ENCODE results near the gene TRIM56. TPM values are rescaled to one million over a fixed set of nuclear protein-coding genes. Genes with fewer than 3 reads are reported as not detected.

TRIM56 gene, protein sequence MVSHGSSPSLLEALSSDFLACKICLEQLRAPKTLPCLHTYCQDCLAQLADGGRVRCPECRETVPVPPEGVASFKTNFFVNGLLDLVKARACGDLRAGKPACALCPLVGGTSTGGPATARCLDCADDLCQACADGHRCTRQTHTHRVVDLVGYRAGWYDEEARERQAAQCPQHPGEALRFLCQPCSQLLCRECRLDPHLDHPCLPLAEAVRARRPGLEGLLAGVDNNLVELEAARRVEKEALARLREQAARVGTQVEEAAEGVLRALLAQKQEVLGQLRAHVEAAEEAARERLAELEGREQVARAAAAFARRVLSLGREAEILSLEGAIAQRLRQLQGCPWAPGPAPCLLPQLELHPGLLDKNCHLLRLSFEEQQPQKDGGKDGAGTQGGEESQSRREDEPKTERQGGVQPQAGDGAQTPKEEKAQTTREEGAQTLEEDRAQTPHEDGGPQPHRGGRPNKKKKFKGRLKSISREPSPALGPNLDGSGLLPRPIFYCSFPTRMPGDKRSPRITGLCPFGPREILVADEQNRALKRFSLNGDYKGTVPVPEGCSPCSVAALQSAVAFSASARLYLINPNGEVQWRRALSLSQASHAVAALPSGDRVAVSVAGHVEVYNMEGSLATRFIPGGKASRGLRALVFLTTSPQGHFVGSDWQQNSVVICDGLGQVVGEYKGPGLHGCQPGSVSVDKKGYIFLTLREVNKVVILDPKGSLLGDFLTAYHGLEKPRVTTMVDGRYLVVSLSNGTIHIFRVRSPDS
- total RNA-seq: 10.8 and 14.7 TPM in 2 replicates

DNA sequence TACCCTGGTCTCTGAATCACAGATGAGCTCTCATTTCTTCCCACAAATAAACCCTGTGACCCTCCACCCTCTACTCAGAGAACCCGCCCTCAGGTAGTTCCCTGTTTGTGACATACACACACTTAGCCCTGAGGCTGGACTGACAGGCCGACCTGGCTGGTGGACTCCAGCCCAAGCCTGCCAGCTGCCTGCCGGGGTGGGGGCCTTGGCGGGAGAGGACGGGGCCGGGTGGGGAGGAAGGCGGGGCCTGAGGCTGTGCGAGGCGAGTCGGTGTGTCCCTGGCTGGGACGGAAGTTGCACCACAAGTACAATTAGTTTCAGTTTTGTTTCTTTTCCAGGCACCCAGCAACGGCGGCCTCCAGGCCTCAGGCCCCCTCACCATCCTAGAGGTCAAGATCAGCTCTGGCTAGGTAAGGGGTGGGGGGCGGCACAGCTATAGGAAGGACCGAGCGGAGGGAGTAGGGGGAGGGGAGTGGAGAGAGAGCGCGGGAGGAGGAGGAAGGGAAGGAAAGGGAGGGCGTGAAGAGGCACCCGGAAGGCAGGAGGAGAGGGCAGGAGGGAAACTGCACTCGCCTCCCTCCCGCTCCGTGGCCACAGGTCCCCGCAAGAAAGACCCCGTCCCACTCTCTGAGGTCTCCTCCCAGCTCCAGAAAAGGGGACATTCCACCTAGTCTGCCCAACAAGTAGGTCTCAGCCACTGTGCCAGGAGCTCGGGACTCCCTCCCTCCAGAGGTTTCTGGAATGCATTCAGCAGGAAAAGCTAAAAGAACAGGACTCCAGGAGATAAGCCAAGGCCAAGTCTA, at the start of gene TRIM56:
Gene TRIM56, plus strand, starts transcription at position 320 of the 803 bp plus-strand sequence. CDS start 1,832 bp downstream, outside the sequence.

DNA sequence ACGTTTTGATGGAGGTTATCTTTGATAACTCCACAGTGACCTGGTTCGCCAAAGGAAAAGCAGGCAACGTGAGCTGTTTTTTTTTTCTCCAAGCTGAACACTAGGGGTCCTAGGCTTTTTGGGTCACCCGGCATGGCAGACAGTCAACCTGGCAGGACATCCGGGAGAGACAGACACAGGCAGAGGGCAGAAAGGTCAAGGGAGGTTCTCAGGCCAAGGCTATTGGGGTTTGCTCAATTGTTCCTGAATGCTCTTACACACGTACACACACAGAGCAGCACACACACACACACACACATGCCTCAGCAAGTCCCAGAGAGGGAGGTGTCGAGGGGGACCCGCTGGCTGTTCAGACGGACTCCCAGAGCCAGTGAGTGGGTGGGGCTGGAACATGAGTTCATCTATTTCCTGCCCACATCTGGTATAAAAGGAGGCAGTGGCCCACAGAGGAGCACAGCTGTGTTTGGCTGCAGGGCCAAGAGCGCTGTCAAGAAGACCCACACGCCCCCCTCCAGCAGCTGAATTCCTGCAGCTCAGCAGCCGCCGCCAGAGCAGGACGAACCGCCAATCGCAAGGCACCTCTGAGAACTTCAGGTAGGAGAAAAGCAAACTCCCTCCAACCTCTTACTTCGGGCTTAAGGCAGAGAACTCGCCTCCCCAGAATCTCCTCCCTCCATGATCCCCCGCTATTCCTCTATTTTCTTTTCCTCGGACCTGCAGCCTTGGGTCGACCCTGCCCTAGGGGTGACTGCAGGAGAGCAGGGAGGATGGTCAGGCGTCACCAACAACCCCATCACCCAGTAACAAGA, 41.6 kb downstream of the TRIM56 start, which contains the start of gene SERPINE1:
Gene SERPINE1, plus strand, starts transcription at position 454 of the 809 bp plus-strand sequence. CDS start 1,290 bp downstream, outside the sequence.

Other genes starting within 250 kb of the TRIM56 start
- 13.4 and 16.2 TPM in 2 replicates for gene SLC12A9, start 232.8 kb upstream of the TRIM56 start, total RNA-seq
- 88.0 and 92.2 TPM in 2 replicates for gene TRIP6, start 218.1 kb upstream of the TRIM56 start, total RNA-seq
- gene SRRT, start 210.4 kb upstream of the TRIM56 start, total RNA-seq: 43.1 and 52.2 TPM in 2 replicates
- gene UFSP1, start 195.8 kb upstream of the TRIM56 start, total RNA-seq: 0.49 and 6.0 TPM in 2 replicates
- gene ACHE, start 189.6 kb upstream of the TRIM56 start, total RNA-seq: 0.16 TPM in 1 of 2 replicates, not detected in the other
- gene MUC3A, start 135.9 kb upstream of the TRIM56 start, total RNA-seq: not detected in 2 replicates
- gene MUC12, start 115.9 kb upstream of the TRIM56 start, total RNA-seq: 5.7 TPM in 1 of 2 replicates, not detected in the other
- gene MUC17, start 65.4 kb upstream of the TRIM56 start, total RNA-seq: not detected in 2 replicates
- gene SERPINE1, start 41.6 kb downstream of the TRIM56 start, total RNA-seq: 2,658 and 2,684 TPM in 2 replicates
- 128 and 158 TPM in 2 replicates for gene AP1S1, start 69.0 kb downstream of the TRIM56 start, total RNA-seq
- 0.18 and 0.65 TPM in 2 replicates for gene VGF, start 80.1 kb downstream of the TRIM56 start, total RNA-seq
- not detected in 2 replicates for gene NAT16, start 94.8 kb downstream of the TRIM56 start, total RNA-seq
- not detected in 2 replicates for gene MOGAT3, start 115.6 kb downstream of the TRIM56 start, total RNA-seq
- gene PLOD3, start 132.1 kb downstream of the TRIM56 start, total RNA-seq: 107 and 134 TPM in 2 replicates
- gene ZNHIT1, start 132.7 kb downstream of the TRIM56 start, total RNA-seq: 135 and 156 TPM in 2 replicates
- gene CLDN15, start 152.3 kb downstream of the TRIM56 start, total RNA-seq: 4.7 and 7.0 TPM in 2 replicates
- 214 and 222 TPM in 2 replicates for gene FIS1, start 159.6 kb downstream of the TRIM56 start, total RNA-seq
- gene IFT22, start 236.3 kb downstream of the TRIM56 start, total RNA-seq: 22.7 and 22.9 TPM in 2 replicates